Renal cortical epithelial cell (primary cell): ENCODE data around the gene DNAJC2. TPM values are rescaled to one million over a fixed set of nuclear protein-coding genes. Genes with fewer than 3 reads are reported as not detected.
"Not testable (repeated sequence)": the region's sequence is repeated elsewhere in the genome, so short reads cannot be mapped to it uniquely, and the experiment has no call there.

ENCODE experiments used
- DNase-seq: peaks from one replicate; pipeline ENCODE4 v3.0.0-alpha.2; 2011; ENCODE audit warnings: low read depth
- total RNA-seq: library from RNA; depleted of rRNA; stranded (reverse); fragments of >200 nt; gene quantifications from 2 replicates; pipeline ENCODE4 v1.2.3, GENCODE V29; 2014

DNAJC2 gene
- total RNA-seq, 1 donor from 2014 or later: 25.4 TPM

DNA sequence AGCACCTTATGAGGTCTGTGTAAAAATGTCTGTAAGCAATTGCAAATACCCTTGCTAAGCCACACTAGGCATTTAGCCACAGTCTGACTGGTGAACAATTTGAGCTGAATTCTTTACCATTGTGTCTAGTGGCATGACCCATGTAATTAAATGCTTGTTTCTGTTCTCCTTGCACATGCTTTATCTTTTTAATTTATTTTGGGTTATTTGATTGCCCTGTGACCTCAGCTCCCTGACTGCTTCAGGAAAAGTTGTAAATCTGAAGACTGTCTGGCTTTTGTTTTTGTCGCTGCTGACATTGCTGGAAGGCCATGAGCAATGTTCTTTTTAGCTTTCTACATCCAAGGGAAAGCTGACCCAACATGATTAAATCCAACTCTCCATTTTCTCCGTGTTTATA lies 78.3 kb downstream of the DNAJC2 start:
- not testable (repeated sequence) for DNase-seq

DNA sequence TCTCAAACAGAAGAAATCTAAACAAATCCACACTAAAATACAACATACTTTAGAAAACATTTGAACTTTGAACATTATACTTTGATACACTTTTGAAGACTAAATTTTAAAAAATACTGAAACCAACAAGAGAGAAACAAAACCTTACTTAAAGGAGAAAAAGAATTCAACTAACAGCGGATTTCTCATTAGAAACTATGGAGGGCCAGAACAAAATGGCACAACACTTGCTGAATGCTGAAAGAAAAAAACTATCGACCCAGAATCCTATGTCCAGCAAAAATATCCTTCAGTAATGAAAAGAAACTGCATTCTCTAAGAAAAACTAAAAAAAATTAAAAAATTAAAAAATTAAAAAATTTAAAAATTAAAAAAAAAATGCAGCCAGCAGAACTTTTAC lies 80.5 kb downstream of the DNAJC2 start:
- DNase-seq: not testable (repeated sequence)

Other genes with a start within 250 kb of the DNAJC2 start
- 22.1 and 37.2 TPM in 2 replicates for gene NAPEPLD, start 195.7 kb downstream of the DNAJC2 start, total RNA-seq
- 86.4 and 91.5 TPM in 2 replicates for gene PMPCB, start 47.3 kb downstream of the DNAJC2 start, total RNA-seq
- 228 and 270 TPM in 2 replicates for gene PSMC2, start 2.9 kb upstream of the DNAJC2 start, total RNA-seq
- not detected in 2 replicates for gene SLC26A5, start 101.4 kb upstream of the DNAJC2 start, total RNA-seq